HG03442 (cell line): ENCODE data around the gene TEX12.
"Not testable (repeated sequence)": the region's sequence is repeated elsewhere in the genome, so short reads cannot be mapped to it uniquely, and the experiment has no call there.

Experiments
- ATAC-seq: cut with Tn5 transposase; IDR thresholded peaks from one replicate; pipeline ENCODE4 v1.9.1; 2021; ENCODE audit warnings: mild to moderate bottlenecking, moderate library complexity; ENCODE audit not compliant: unreplicated experiment

The TEX12 gene

GRCh38 chr11:112167145-112167544 is at the start of gene TEX12:
Gene TEX12 (plus strand): TSS chr11:112167372. CDS start chr11:112169269, 1,897 bp downstream.
- no peak for ATAC-seq

- no peak for ATAC-seq
These were observed 49.0 kb upstream of the TEX12 start for GRCh38 chr11:112118176-112118575.

- no peak for ATAC-seq
These were observed 45.1 kb upstream of the TEX12 start for GRCh38 chr11:112121981-112122615.

GRCh38 chr11:112123129-112123528 is 44.0 kb upstream of the TEX12 start:
- no peak for ATAC-seq

DNA sequence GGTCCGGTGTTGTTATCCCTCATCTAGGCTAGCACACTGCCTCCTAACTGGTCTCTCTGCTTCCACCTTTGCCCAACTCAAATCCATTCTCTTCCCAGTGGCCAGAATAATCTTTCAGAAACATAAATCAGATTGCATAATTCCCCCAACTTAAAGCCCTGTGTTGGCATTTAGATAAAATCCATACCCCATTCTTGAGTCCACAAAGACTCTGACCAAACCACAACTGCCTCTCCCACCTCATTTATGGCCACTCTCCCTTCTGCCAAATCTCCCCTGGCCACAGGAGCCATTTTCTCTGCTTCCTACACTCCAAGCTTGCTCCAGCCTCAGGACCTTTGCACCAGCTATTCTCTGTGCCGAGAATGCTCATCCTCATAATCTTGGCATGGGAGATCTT is 40.1 kb upstream of the TEX12 start:
- ATAC-seq, result no peak

GRCh38 chr11:112128483-112129121 is 38.6 kb upstream of the TEX12 start:
- ATAC-seq, result no peak

- no peak for ATAC-seq
These were observed 37.5 kb upstream of the TEX12 start for GRCh38 chr11:112129656-112130055.

- no peak for ATAC-seq
These were observed 34.4 kb upstream of the TEX12 start for GRCh38 chr11:112132737-112133136.

GRCh38 chr11:112134473-112134872 is 32.7 kb upstream of the TEX12 start:
- no peak for ATAC-seq

- ATAC-seq, result no peak
These were observed 23.6 kb upstream of the TEX12 start for GRCh38 chr11:112143597-112143996.

DNA sequence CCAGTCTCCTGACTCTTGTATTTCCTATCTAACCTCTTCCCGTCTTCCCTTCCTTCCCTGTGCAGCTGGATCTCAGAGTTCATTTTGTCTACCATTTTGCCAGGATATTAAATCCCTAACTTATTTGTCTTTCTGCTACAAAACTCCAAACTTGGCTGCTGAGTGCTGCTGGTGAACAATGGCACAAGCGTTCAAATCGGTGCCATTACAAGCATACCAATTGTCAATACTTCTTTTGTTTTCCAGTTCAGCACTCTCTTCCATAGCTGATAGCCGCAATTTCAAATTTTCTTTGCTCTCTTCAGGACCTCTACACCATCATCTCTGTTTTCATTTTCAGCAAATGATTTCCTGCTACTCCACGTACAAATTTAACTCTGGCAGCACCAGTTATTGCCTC is 16.7 kb upstream of the TEX12 start:
- no peak for ATAC-seq

DNA sequence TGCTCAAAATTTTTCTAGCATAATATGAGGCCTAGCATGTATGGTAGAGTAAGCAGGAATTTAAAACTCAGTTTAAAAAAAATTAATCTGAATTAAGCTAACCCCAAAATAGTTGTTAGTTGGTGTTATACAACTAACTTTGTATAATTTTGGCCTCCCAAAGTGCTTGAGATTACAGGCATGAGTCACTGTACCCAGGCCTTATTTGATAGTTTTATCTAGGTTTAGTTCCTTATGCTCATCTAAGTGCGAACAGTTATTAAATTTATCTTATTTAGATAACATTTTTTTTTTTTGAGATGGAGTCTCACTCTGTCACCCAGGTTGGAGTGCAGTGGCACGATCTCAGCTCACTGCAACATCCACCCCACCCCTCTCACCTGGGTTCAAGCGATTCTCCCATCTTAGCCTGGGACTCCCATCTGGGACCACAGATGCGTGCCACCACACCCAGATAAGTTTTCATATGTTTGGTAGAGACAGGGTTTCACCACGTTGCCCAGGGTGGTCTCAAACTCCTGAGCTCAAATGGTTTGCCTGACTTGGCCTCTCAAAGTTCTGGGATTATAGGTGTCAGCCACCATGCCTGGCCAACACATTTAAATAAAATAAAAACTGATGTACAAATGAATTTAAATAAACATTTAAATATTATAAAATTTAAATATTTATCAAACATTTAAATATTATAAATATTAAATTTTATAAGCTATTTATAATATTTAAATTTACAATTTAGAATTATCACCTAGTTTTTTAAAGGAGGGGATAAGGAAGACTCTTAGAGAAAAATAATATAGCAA is 10.8 kb upstream of the TEX12 start:
- no peak for ATAC-seq

- no peak for ATAC-seq
These were observed 10.0 kb upstream of the TEX12 start for GRCh38 chr11:112156956-112157766.

DNA sequence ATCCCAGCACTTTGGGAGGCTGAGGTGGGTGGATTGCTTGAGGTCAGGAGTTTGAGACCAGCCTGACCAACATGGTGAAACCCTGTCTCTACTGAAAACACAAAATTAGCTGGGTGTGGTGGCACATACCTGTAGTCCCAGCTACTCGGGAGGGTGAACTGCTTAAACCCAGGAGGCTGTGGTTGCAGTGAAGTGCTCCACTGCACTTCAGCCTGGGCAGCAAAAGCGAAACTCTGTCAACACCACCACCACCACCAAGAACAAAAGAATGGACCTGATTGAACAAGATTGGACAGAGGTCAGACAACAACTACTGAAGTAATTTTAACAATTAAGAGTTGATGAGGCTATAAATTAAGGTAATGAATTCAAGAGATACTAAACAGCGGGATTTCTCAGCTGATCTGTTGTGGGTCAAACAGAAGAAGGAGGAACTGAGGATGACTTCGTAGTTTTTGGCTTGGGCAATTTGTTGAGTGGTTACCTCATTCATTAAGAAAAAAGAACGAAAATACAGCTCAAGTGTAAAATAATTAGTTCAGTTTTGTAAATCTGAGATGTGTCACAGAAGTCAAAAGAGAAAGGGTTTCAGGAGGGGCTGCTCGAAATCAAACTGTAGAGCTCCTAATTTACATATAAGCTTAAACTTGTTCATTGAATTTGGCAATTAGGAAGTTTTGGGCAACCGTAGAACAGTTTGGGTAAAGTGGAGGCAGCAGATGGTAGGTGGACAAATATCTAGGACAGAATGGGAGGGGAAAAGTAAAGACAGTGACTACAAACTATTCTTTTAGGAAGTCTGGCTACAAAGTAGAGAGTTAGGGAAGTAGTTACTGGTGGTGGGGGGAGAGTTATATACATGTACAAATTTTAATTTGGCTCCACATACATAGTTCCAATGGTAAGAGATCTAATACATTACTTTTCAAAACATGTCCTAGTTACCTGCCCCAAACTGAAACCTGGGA is 7.8 kb upstream of the TEX12 start:
- ATAC-seq, result no peak

DNA sequence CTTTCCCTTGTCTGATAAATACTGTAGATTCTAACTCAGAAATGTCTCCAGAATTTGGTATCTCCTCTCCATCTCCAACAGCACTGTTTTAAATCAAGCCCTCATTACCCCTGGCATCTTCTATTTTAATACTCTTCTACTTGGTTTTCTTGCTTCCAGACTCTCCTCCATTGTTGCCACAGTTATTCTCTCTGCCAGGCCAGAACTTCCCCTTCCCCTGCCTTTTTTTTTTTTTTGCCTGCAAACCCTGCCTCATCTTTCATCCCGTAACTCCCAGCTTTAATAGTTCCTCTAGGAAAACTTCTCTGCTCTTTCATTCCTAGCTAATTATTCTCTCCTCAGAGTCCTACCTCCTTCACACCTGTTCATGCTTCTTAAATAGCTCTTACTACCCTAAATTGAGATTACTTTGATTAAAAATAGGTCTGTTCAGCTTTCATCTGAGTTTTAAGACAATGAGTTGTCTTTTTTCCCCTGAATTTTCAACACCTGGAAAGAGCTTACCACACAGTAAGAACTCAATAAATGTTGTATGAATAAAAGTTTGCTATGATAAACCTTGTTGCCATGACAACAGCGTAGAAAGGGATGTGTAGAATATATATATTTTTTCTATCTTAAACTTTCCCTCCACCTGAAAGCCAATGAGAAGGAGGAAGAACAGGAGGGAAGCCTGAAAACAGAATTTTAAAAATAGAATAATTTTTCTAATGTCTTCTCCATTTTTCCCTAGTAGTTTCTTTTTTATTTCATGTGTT is 6.9 kb upstream of the TEX12 start:
- ATAC-seq, result no peak

DNA sequence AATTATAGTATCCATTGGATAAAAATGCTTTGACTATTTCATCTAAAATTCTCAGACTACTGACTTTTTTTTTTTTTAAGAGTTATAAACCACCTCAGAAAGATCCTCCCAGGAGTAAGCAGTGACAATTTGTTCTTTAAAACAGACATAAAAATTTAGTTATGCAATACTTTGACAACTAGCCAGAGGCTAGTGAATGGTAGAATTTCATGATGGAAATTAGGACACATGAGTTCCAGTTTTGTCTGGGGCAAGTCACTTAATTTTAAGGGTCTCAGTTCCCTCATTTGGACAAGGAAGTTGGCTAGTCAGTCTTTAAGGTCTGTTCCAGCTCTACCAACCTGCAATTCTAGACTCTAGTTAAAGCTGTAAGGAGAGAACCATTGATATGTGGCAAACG is 6.2 kb upstream of the TEX12 start:
- no peak for ATAC-seq

DNA sequence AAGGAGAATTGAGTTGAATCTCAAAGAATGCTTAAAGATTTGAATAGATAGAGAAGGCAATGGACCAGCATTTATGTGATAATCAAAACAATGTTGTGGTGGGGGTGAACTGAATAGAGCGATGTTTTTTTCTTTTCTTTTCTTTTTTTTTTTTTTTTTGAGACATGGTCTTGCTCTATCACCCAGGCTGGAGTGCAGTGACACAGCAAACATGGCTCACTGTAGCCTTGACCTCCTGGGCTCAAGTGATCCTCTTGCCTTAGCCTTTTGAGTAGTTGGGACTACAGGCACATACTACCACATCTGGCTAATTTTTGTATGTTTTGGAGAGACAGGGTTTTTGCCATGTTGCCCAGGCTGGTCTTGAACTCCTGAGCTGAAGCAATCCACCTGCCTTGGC is 5.0 kb upstream of the TEX12 start:
- not testable (repeated sequence) for ATAC-seq

DNA sequence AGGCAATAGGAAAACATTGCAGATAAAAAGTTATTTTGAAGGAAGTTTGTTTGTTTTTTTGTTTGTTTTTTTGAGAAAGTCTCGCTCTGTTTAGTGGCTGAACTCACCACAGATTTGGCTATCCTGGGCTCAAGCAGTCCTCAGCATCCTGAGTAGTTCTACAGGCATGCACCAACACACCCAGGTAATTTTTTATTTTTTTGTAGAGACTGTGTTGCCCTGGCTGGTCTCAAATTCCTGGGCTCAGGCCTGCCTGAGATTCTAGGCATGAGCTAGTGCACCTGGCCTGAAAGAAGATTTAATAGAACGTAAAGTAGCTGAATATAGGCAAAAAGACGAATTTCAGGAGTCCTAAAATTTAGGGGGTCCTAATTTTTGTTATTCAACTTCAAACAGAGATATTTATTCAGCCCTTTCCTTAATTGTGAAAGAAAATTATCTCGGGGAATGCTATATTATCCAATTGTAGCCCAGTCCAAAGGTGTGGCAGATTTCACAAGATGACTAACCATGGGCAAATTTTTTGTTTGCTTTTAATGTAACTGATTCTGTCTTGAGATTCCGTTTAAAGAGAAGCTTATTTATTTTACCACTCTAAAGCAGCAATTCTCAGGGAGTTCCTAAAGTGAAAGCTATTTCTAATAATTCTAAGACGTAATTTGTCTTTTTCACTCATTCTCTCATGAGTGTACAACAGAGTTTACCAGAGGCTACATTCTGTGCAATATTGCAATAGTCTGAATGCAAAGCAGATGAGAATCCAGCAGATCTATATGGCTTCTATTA is 4.2 kb upstream of the TEX12 start:
- no peak for ATAC-seq
